MG63 (cell line): ENCODE measurements around the gene TP53I3. TPM values are rescaled to one million over a fixed set of nuclear protein-coding genes. Genes with fewer than 3 reads are reported as not detected.
A peak's percentile ranks its signal among the peaks of the same experiment; 100 is the strongest.

Experiments
- DNase-seq: peaks from one replicate; pipeline ENCODE4 v3.0.0-alpha.2; 2020
- H3K27me3 ChIP-seq: fragments of 250-450 bp; sonication (Bioruptor Pico); 2 replicates; pipeline ENCODE4 v1.5.1; 2020; ENCODE audit warnings: mild to moderate bottlenecking, moderate library complexity
- H3K36me3 ChIP-seq: fragments of 250-450 bp; sonication (Bioruptor Pico); 2 replicates; pipeline ENCODE4 v1.5.1; 2020; ENCODE audit warnings: mild to moderate bottlenecking, moderate library complexity
- H3K4me3 ChIP-seq: fragments of 250-450 bp; sonication (Bioruptor Pico); 2 replicates; pipeline ENCODE4 v1.5.1; 2020; ENCODE audit warnings: mild to moderate bottlenecking, moderate library complexity
- H3K9me3 ChIP-seq: fragments of 250-450 bp; sonication (Bioruptor Pico); 2 replicates; pipeline ENCODE4 v1.5.1; 2020; ENCODE audit warnings: mild to moderate bottlenecking, moderate library complexity
- total RNA-seq: library from RNA; depleted of rRNA; stranded (reverse); fragments of >200 nt; shearing (Covaris generic); gene quantifications from 2 replicates; pipeline ENCODE4 v1.2.3, GENCODE V29; 2014; ENCODE audit warnings: low replicate concordance

Gene TP53I3
- total RNA-seq, 1 experiment from 2014 or later = 5.0 TPM

GRCh38 chr2:24075915-24076848 is 8.5 kb downstream of the TP53I3 start, which contains the start of gene SF3B6:
TSS of gene SF3B6 (minus strand) at chr2:24076326. CDS start at chr2:24076229, 97 bp downstream.
- H3K36me3 ChIP-seq = peaks cover 17% of the 10 kb centered on the region
- DNase-seq = peak; percentile 97
- H3K27me3 ChIP-seq = no peaks in the 10 kb centered on the region
- no peaks in the 10 kb centered on the region for H3K9me3 ChIP-seq
- H3K4me3 ChIP-seq = peak within 1 kb of the TSS; percentile 91

GRCh38 chr2:24075259-24075658 is 9.4 kb downstream of the TP53I3 start:
- Histone ChIP-seq H3K4me3 (peak overlapping the region; percentile 91), H3K27me3 (no peaks in the 10 kb centered on the region), H3K36me3 (peaks cover 17% of the 10 kb centered on the region), H3K9me3 (no peaks in the 10 kb centered on the region)
- DNase-seq = no peak

DNA sequence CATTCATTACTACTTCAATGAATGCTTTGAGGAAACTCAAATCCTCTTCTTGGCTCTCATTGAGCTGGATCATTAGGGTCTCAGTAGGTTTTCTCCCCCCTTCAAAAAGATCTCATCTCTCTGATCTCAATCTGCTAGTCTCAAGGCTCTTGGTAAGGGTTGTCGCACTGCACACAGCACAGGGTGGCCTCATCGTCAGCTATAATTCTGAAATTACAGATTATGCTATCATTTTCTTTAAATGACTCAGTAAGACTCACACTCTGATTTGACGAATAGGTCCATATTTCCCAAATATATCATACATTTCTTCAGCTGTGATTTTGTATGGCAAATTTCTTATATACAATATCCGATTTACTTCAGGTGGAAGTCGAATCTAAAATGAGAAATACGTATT is 10.8 kb downstream of the TP53I3 start:
- H3K4me3 ChIP-seq = no peak overlapping the region
- H3K27me3 ChIP-seq = no peaks in the 10 kb centered on the region
- DNase-seq = no peak
- H3K36me3 ChIP-seq = peaks cover 20% of the 10 kb centered on the region
- H3K9me3 ChIP-seq = no peaks in the 10 kb centered on the region

- H3K4me3 ChIP-seq = no peak overlapping the region
- peaks cover 33% of the 10 kb centered on the region for H3K36me3 ChIP-seq
- DNase-seq = no peak
- H3K27me3 ChIP-seq = no peaks in the 10 kb centered on the region
- H3K9me3 ChIP-seq = no peaks in the 10 kb centered on the region
Measured at GRCh38 chr2:24072259-24072658, 12.4 kb downstream of the TP53I3 start.

GRCh38 chr2:24065341-24065740 is 19.3 kb downstream of the TP53I3 start:
- H3K4me3 ChIP-seq = no peak overlapping the region
- no peak for DNase-seq
- H3K27me3 ChIP-seq = no peaks in the 10 kb centered on the region
- H3K36me3 ChIP-seq = peaks cover 24% of the 10 kb centered on the region
- H3K9me3 ChIP-seq = no peaks in the 10 kb centered on the region

- H3K4me3 ChIP-seq = no peak overlapping the region
- H3K27me3 ChIP-seq = no peaks in the 10 kb centered on the region
- H3K9me3 ChIP-seq = no peaks in the 10 kb centered on the region
- no peak for DNase-seq
- H3K36me3 ChIP-seq = no peaks in the 10 kb centered on the region
Measured at GRCh38 chr2:24058564-24059271, 25.9 kb downstream of the TP53I3 start.

GRCh38 chr2:24055750-24056149 is 28.9 kb downstream of the TP53I3 start:
- H3K36me3 ChIP-seq = no peaks in the 10 kb centered on the region
- no peak for DNase-seq
- H3K9me3 ChIP-seq = no peaks in the 10 kb centered on the region
- H3K27me3 ChIP-seq = no peaks in the 10 kb centered on the region
- H3K4me3 ChIP-seq = no peak overlapping the region

GRCh38 chr2:24054366-24055010 is 30.1 kb downstream of the TP53I3 start:
- no peak overlapping the region for H3K4me3 ChIP-seq
- no peaks in the 10 kb centered on the region for H3K27me3 ChIP-seq
- no peaks in the 10 kb centered on the region for H3K9me3 ChIP-seq
- DNase-seq = no peak
- no peaks in the 10 kb centered on the region for H3K36me3 ChIP-seq

DNA sequence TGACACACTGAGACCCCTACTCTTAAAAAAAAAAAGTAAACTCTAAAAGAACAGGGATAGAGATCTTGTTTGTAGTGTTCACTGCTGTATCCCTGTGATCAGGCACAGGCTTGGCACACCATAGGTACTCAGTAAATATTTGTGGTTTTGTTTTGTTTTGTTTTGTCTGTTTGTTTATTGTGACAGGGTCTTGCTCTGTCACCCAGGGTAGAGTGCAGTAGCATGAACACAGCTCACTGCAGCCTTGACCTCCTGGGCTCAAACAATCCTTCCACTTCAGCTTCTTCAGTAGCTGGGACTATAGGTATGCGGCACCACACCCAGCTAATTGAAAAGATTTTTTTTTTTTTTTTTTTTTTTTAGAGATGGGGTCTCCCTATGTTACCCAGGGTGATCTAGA is 31.7 kb downstream of the TP53I3 start:
- H3K27me3 ChIP-seq = no peaks in the 10 kb centered on the region
- no peaks in the 10 kb centered on the region for H3K36me3 ChIP-seq
- H3K4me3 ChIP-seq = no peak overlapping the region
- no peaks in the 10 kb centered on the region for H3K9me3 ChIP-seq
- DNase-seq = no peak

DNA sequence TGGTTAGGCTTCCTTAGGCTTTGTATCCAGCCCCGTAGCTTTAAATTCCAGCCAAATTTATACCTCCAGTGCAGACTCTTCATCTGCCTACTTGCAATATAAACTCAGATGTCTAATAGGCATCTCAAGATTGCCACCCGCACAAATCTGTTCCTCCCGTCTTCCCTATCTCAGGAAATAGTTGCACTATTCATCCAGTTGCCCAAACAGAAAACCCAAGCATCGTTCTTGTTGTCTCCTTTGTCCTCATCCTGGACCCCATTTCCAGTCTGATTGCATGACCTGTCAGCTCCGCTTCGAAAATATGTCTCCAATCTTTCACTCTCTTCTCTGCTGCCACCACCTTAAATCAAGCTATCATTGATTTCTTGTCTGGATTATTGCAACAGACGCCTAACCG is 32.8 kb downstream of the TP53I3 start:
- no peaks in the 10 kb centered on the region for H3K36me3 ChIP-seq
- no peaks in the 10 kb centered on the region for H3K27me3 ChIP-seq
- no peak for DNase-seq
- H3K9me3 ChIP-seq = no peaks in the 10 kb centered on the region
- H3K4me3 ChIP-seq = no peak overlapping the region

DNA sequence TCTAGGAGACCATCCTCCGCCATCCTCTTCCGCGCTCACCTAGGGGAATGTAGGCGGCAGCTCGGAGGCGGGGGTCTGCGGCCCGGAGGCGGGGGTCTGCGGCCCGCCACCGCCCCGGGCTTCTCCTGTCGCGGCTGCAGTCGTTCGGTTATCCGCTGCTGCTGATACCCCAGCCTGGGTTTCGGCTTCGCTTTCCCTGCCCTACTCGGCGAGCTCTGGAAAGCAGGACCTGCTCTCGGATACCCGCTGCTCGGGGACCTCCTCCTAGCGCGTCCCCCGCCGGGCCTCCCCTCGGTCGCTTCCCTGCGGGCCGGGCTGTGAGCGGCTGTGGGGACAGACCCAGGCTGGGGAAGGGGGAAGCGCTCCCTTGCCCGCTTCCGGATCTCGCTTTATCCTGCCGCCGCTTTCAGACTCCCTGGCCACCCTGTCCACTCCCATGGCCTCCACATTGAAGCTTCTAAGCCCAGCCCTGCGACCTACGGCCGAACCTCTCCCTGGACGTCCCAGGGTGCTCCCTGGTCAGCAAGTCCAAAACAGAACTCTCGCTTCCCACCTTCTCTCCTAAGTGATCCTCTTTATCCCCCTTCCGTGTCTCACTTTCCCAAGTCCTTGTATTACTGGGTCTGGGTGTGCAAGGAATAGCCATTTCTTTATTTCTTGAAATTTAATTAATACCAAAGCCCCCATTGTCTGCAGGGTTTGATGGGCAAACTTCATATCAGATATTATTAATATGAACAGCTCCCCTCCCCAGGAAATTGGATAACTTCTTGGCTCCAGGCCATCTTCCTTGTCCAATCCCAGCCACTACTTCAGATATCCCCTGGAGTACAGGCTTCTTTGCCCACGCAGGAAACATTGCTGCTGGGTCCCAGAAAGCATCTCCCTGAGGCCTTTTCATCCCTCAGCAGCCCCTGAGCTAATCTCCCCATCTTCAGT is 34.3 kb downstream of the TP53I3 start:
- no peak for DNase-seq
- Histone ChIP-seq H3K27me3 (no peaks in the 10 kb centered on the region), H3K36me3 (no peaks in the 10 kb centered on the region), H3K4me3 (no peak overlapping the region), H3K9me3 (no peaks in the 10 kb centered on the region)

- Histone ChIP-seq H3K27me3 (no peaks in the 10 kb centered on the region), H3K36me3 (peaks cover 2% of the 10 kb centered on the region; the same call in 1 of the 2 replicates), H3K4me3 (peak within 1 kb of the TSS; percentile 38), H3K9me3 (no peaks in the 10 kb centered on the region)
- DNase-seq = peak; percentile 48
Measured at GRCh38 chr2:24049485-24050021, 35.1 kb downstream of the TP53I3 start, which contains the start of gene FKBP1B. TSS of gene FKBP1B (plus strand) at chr2:24049741. CDS start at chr2:24049850, 109 bp downstream.

- no peaks in the 10 kb centered on the region for H3K27me3 ChIP-seq
- H3K36me3 ChIP-seq = peaks cover 2% of the 10 kb centered on the region; the same call in 1 of the 2 replicates
- no peaks in the 10 kb centered on the region for H3K9me3 ChIP-seq
- DNase-seq = no peak
- peak overlapping the region; percentile 38 for H3K4me3 ChIP-seq
Measured at GRCh38 chr2:24048769-24049484, 35.7 kb downstream of the TP53I3 start.

DNA sequence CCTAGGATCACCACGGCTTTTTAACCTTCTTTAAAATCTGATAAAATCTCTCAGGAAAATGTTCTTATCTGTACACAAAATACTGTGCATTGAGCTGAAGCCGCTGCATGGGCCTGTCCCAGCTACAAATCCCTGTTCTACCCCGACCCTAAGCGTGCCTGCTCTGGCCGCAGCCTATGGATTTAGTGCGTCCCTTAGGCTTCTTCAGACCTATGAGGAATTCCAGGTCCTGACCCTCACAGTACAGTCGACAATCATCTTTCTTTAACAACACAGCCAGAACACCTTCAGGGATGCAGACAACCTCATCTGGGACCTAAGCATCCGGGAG is 37.0 kb downstream of the TP53I3 start:
- Histone ChIP-seq H3K9me3 (no peaks in the 10 kb centered on the region), H3K4me3 (peak overlapping the region; percentile 78), H3K27me3 (no peaks in the 10 kb centered on the region), H3K36me3 (peaks cover 6% of the 10 kb centered on the region)
- no peak for DNase-seq

GRCh38 chr2:24046930-24047702 is 37.5 kb downstream of the TP53I3 start, which contains the start of gene WDCP:
TSS of gene WDCP (minus strand) at chr2:24047391. CDS start at chr2:24039494, 7,897 bp downstream.
- no peaks in the 10 kb centered on the region for H3K27me3 ChIP-seq
- H3K4me3 ChIP-seq = peak within 1 kb of the TSS; percentile 78
- DNase-seq = peak; percentile 98
- H3K9me3 ChIP-seq = no peaks in the 10 kb centered on the region
- peaks cover 6% of the 10 kb centered on the region for H3K36me3 ChIP-seq
